Osteocyte (in vitro differentiated cells): ENCODE data around the gene CLIP4. TPM values are rescaled to one million over a fixed set of nuclear protein-coding genes. Genes with fewer than 3 reads are reported as not detected.

Source experiments
- DNase-seq: peaks from one replicate; pipeline ENCODE4 v3.0.0; 2021; ENCODE audit warnings: mixed read lengths; ENCODE audit not compliant: unreplicated experiment; ENCODE audit errors: extremely low spot score
- H3K27ac Mint-ChIP-seq: one replicate; pipeline ENCODE4 v1.8.0; 2021; ENCODE audit warnings: mild to moderate bottlenecking, mixed read lengths; ENCODE audit not compliant: unreplicated experiment
- H3K27me3 Mint-ChIP-seq: one replicate; pipeline ENCODE4 v1.8.0; 2021; ENCODE audit warnings: mixed read lengths; ENCODE audit not compliant: unreplicated experiment
- H3K36me3 Mint-ChIP-seq: one replicate; pipeline ENCODE4 v1.8.0; 2021; ENCODE audit warnings: mixed read lengths; ENCODE audit not compliant: unreplicated experiment
- H3K4me1 Mint-ChIP-seq: one replicate; pipeline ENCODE4 v1.8.0; 2021; ENCODE audit warnings: mixed read lengths; ENCODE audit not compliant: unreplicated experiment
- H3K4me3 Mint-ChIP-seq: one replicate; pipeline ENCODE4 v1.8.0; 2021; ENCODE audit warnings: mild to moderate bottlenecking, moderate library complexity, mixed read lengths; ENCODE audit not compliant: unreplicated experiment
- H3K9me3 Mint-ChIP-seq: one replicate; pipeline ENCODE4 v1.8.0; 2021; ENCODE audit warnings: mixed read lengths; ENCODE audit not compliant: unreplicated experiment
- CTCF ChIP-seq: fragments of 200-600 bp; sonication (generic); IDR thresholded peaks from 2 replicates; pipeline ENCODE4 v1.5.0; 2021; ENCODE audit warnings: antibody characterized with exemption, mild to moderate bottlenecking, moderate library complexity
- total RNA-seq: library from RNA; stranded (reverse); gene quantifications from 2 replicates; pipeline ENCODE4 v1.2.1, GENCODE V29; 2021

CLIP4 gene
- total RNA-seq, 1 donor from 2014 or later, result 24.6 TPM

- Mint-ChIP-seq H3K4me3 (no peak overlapping the region), H3K9me3 (no peaks in the 10 kb centered on the region), H3K36me3 (peaks cover 39% of the 10 kb centered on the region), H3K27me3 (no peaks in the 10 kb centered on the region), H3K27ac (no peak overlapping the region), H3K4me1 (peaks cover 14% of the 10 kb centered on the region)
- no peak for TF ChIP-seq CTCF
- no peak for DNase-seq
These were observed 47.2 kb downstream of the CLIP4 start for GRCh38 chr2:29162204-29162928.

GRCh38 chr2:29164091-29164846, 49.1 kb downstream of the CLIP4 start:
- no peak overlapping the region for H3K4me3 Mint-ChIP-seq
- no peak for DNase-seq
- H3K27me3 Mint-ChIP-seq, result no peaks in the 10 kb centered on the region
- H3K27ac Mint-ChIP-seq, result no peak overlapping the region
- H3K4me1 Mint-ChIP-seq, result peaks cover 14% of the 10 kb centered on the region
- no peaks in the 10 kb centered on the region for H3K9me3 Mint-ChIP-seq
- no peak for TF ChIP-seq CTCF
- peaks cover 36% of the 10 kb centered on the region for H3K36me3 Mint-ChIP-seq

- DNase-seq, result no peak
- H3K9me3 Mint-ChIP-seq, result no peaks in the 10 kb centered on the region
- no peak for TF ChIP-seq CTCF
These were observed 50.4 kb downstream of the CLIP4 start for GRCh38 chr2:29165362-29166241.

GRCh38 chr2:29166242-29167039, 51.2 kb downstream of the CLIP4 start:
- DNase-seq, result no peak
- Mint-ChIP-seq H3K36me3 (peaks cover 32% of the 10 kb centered on the region), H3K4me1 (peaks cover 14% of the 10 kb centered on the region), H3K27me3 (no peaks in the 10 kb centered on the region), H3K9me3 (no peaks in the 10 kb centered on the region), H3K27ac (no peak overlapping the region), H3K4me3 (no peak overlapping the region)
- TF ChIP-seq CTCF, result no peak

More at GRCh38 chr2:29165362-29166241, 50.4 kb downstream of the CLIP4 start:
- H3K36me3 Mint-ChIP-seq, result peaks cover 32% of the 10 kb centered on the region
- H3K4me3 Mint-ChIP-seq, result no peak overlapping the region
- H3K4me1 Mint-ChIP-seq, result peaks cover 14% of the 10 kb centered on the region
- no peaks in the 10 kb centered on the region for H3K27me3 Mint-ChIP-seq
- peak overlapping the region; percentile 42 for H3K27ac Mint-ChIP-seq
